Measurements from ENCODE around the gene ASTN2. TPM values are rescaled to one million over a fixed set of nuclear protein-coding genes. Genes with fewer than 3 reads are reported as not detected.

The ASTN2 gene
- total and polyA plus RNA-seq, 2 experiments from 2014 or later, result 7.0 to 24.6 TPM

GRCh38 chr9:116569111-116569510 is 845.7 kb downstream of the ASTN2 start:
- TF ChIP-seq JUNB (IDR thresholded peaks at IDR 0.05; ENCODE audit: unreplicated experiment) (no peak), ZNF462 (CRISPR knock-in tag; IDR thresholded peaks at IDR 0.05) (no peak), REST (IDR thresholded peaks at IDR 0.05; ENCODE audit: unreplicated experiment) (no peak), POLR2AphosphoS5 (IDR thresholded peaks at IDR 0.05; ENCODE audit: low read depth) (no peak), ETS1 (IDR thresholded peaks at IDR 0.05) (no peak), CTCF (conservative IDR thresholded peaks at IDR 0.05; ENCODE audit: low read depth in 2 of 2) (no peak), EZH2phosphoT487 (IDR thresholded peaks at IDR 0.05; ENCODE audit: unreplicated experiment) (no peak), NANOG (IDR thresholded peaks at IDR 0.05; ENCODE audit: borderline replicate concordance) (no peak), ZNF331 (CRISPR knock-in tag; IDR thresholded peaks at IDR 0.05; ENCODE audit: low read depth) (no peak), EZH2 (IDR thresholded peaks at IDR 0.05; ENCODE audit: low read depth, unreplicated experiment) (no peak), STAT1 (IDR thresholded peaks at IDR 0.05; ENCODE audit: unreplicated experiment) (no peak), ZNF114 (CRISPR knock-in tag; IDR thresholded peaks at IDR 0.05) (no peak), CREB1 (CRISPR knock-in tag; IDR thresholded peaks at IDR 0.05; ENCODE audit: low read depth) (no peak)
- Mint-ChIP-seq H3K9me3 (no peaks in the 10 kb centered on the region), H3K27ac (no peak overlapping the region), H3K4me1 (peaks cover 12% of the 10 kb centered on the region), H3K4me3 (no peak overlapping the region), H3K36me3 (ENCODE audit: low read depth) (no peaks in the 10 kb centered on the region), H3K27me3 (ENCODE audit: insufficient read depth, low read depth, poor library complexity) (no peaks in the 10 kb centered on the region)
- H3F3A ChIP-seq (replicated peaks; ENCODE audit: low read depth), result no peaks in the 10 kb centered on the region
- no peak overlapping the region for H3K4me2 ChIP-seq
- H3K79me2 ChIP-seq (replicated peaks; ENCODE audit: insufficient read depth), result no peaks in the 10 kb centered on the region
- H3K4me1 ChIP-seq (ENCODE audit: insufficient read depth), result no peaks in the 10 kb centered on the region
- H3K27ac ChIP-seq (ENCODE audit: low read depth), result no peak overlapping the region
- H3K4me3 ChIP-seq, result no peak overlapping the region
- DNase-seq (ENCODE audit: low spot score), result no peak
- H4K20me1 ChIP-seq (replicated peaks; ENCODE audit: insufficient read depth), result no peaks in the 10 kb centered on the region
- H3K27me3 ChIP-seq (ENCODE audit: insufficient read depth), result no peaks in the 10 kb centered on the region
- no peak for ATAC-seq
- peaks cover 1% of the 10 kb centered on the region; the same call in 1 of the 2 replicates for H3K9me2 ChIP-seq (ENCODE audit: insufficient read depth)
- H3K36me3 ChIP-seq (ENCODE audit: insufficient read depth), result no peaks in the 10 kb centered on the region
- H2AFZ ChIP-seq, result no peak overlapping the region

Measured in GM23338 (cell line).